Panc1 (cell line): ENCODE measurements around the gene RNF145. TPM values are rescaled to one million over a fixed set of nuclear protein-coding genes. Genes with fewer than 3 reads are reported as not detected.

Experiments
- ATAC-seq: fragments of 200-7000 bp; cut with Tn5 transposase; 2 replicates; pipeline ENCODE4 v1.9.1; 2020; ENCODE audit warnings: mild to moderate bottlenecking, moderate library complexity
- BruUV-seq: library from RNA; stranded (reverse); fragments of 400-500 nt; replicated peaks from 2 replicates; lab custom pipeline; 2021; lab: Mats Ljungman, UMichigan
- CTCF ChIA-PET: fragments of 300-600 bp; sonication (Branson Sonifier 250); formaldehyde crosslinking; loops from one replicate; lab custom pipeline; 2022; ENCODE audit warnings: antibody characterized with exemption; lab: Charles Lee
- POLR2A ChIA-PET: fragments of 300-600 bp; sonication (Branson Sonifier 250); formaldehyde crosslinking; loops from one replicate; lab custom pipeline; 2022; ENCODE audit warnings: antibody characterized with exemption; lab: Charles Lee
- DNase-seq: peaks from one replicate; pipeline ENCODE4 v3.0.0-alpha.2; 2010; ENCODE audit warnings: low read depth, low spot score
- H3K27ac ChIP-seq: 2 replicates; pipeline ENCODE4 v1.5.1; 2011; ENCODE audit warnings: mild to moderate bottlenecking, low read length, inconsistent platforms
- H3K27me3 ChIP-seq: fragments of 200-500 bp; sonication (Bioruptor generic); 2 replicates; pipeline ENCODE4 v1.6.0; 2014; ENCODE audit warnings: low read length, inconsistent platforms; ENCODE audit not compliant: control insufficient read depth, insufficient read depth
- H3K36me3 ChIP-seq: fragments of 200-500 bp; sonication (Bioruptor generic); 2 replicates; pipeline ENCODE4 v1.5.1; 2014; ENCODE audit warnings: inconsistent platforms, mild to moderate bottlenecking, low read length, moderate library complexity; ENCODE audit not compliant: control insufficient read depth, insufficient read depth
- H3K4me1 ChIP-seq: 2 replicates; pipeline ENCODE4 v1.5.1; 2011; ENCODE audit warnings: inconsistent platforms, mild to moderate bottlenecking, low read length, moderate library complexity; ENCODE audit not compliant: control insufficient read depth, insufficient read depth
- H3K4me3 ChIP-seq, 2 experiments: 2 replicates each; pipeline ENCODE4 v1.5.1; 2011 to 2012; ENCODE audit warnings: low read depth in 2 of 2, low read length in 2 of 2, mild to moderate bottlenecking in 2 of 2, inconsistent platforms in 1 of 2, moderate library complexity in 1 of 2
- H3K9me3 ChIP-seq: fragments of 200-500 bp; sonication (Bioruptor generic); 2 replicates; pipeline ENCODE4 v1.5.1; 2014; ENCODE audit warnings: low read depth, mild to moderate bottlenecking, inconsistent platforms, low read length, moderate library complexity; ENCODE audit not compliant: control insufficient read depth, insufficient read depth
- CTCF ChIP-seq: fragments of 450-650 bp; IDR thresholded peaks from 2 replicates; pipeline ENCODE4 v1.5.1; 2017; ENCODE audit warnings: mild to moderate bottlenecking
- POLR2AphosphoS5 ChIP-seq: IDR thresholded peaks from 2 replicates; pipeline ENCODE4 v1.6.1; 2012; ENCODE audit warnings: mild to moderate bottlenecking, low read depth, low read length, moderate library complexity
- REST ChIP-seq, 2 experiments: IDR thresholded peaks; 2 replicates each; pipeline ENCODE4 v1.6.1; 2011 to 2012; ENCODE audit warnings: low read depth in 2 of 2, control low read depth in 1 of 2, low read length in 1 of 2, mild to moderate bottlenecking in 1 of 2, moderate library complexity in 1 of 2; ENCODE audit not compliant: insufficient read depth in 1 of 2
- SIN3A ChIP-seq: IDR thresholded peaks from 2 replicates; pipeline ENCODE4 v1.6.1; 2012; ENCODE audit warnings: low read depth, mild to moderate bottlenecking, low read length, moderate library complexity, borderline replicate concordance; ENCODE audit not compliant: insufficient read depth
- TCF7L2 ChIP-seq: IDR thresholded peaks from 2 replicates; pipeline ENCODE4 v1.6.1; 2011; ENCODE audit warnings: mild to moderate bottlenecking, low read depth, low read length, inconsistent platforms
- in situ Hi-C: cut with HindIII; loops from 2 replicates; pipeline ENCODE4 v1.10.0; 2016; ENCODE audit warnings: low sequenced_read_pairs, low pct_unique_long_range_greater_than_20kb
- intact Hi-C: fragments of 100-400 bp; cut with micrococcal nuclease; formaldehyde crosslinking; loops from one replicate; pipeline ENCODE4 v1.10.0; 2022; ENCODE audit not compliant: unreplicated experiment
- total RNA-seq: library from RNA; stranded (reverse); gene quantifications from one replicate; pipeline ENCODE4 v1.2.1, GENCODE V29; 2021; ENCODE audit not compliant: unreplicated experiment

Gene RNF145
- total RNA-seq, 1 experiment from 2014 or later: 81.8 TPM

DNA sequence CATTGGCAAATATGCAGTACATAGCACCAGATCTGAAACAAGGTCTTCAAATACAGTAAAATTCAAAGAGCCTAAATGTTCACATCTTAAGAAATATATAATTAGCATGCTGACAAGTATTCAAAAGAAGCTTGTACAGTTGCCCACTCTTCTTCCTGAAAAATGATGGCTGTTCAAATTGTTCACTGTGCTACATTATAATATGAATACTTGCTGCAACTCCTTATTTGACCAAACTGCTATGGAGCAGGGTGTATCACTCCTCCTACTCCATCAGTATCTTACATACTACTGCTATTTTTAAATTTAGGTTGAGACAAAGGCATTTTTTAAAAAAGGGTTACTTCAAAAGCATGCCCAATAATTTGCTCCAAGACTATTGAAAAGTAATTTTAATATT is 39.3 kb downstream of the RNF145 start:
- H3K4me1 ChIP-seq: no peaks in the 10 kb centered on the region
- POLR2A ChIA-PET: no interaction called here

GRCh38 chr5:159166416-159166815 is 42.9 kb downstream of the RNF145 start:
- H3K27ac ChIP-seq: no peak overlapping the region
- H3K4me3 ChIP-seq: no peak overlapping the region
- ChIA-PET CTCF (no interaction called here), POLR2A (no interaction called here)
- intact Hi-C loops: no loop called here
- no peaks in the 10 kb centered on the region for H3K9me3 ChIP-seq
- DNase-seq (no peak), ATAC-seq (no peak)
- BruUV-seq: no TSS peak
- in situ Hi-C loops: no loop called here
- no peaks in the 10 kb centered on the region for H3K27me3 ChIP-seq
- H3K36me3 ChIP-seq: peaks cover 22% of the 10 kb centered on the region
- no peak for TF ChIP-seq SIN3A
- TF ChIP-seq CTCF: no peak
- no peak for TF ChIP-seq REST (IDR thresholded peaks at IDR 0.05; ENCODE audit: insufficient read depth in 1 of 2, low read depth in 2 of 2, low read length in 1 of 2)
- TF ChIP-seq TCF7L2: no peak
- no peaks in the 10 kb centered on the region for H3K4me1 ChIP-seq

More for the DNA sequence above, 39.3 kb downstream of the RNF145 start:
- intact Hi-C loops: no loop called here
- no TSS peak for BruUV-seq
- Histone ChIP-seq H3K9me3 (no peaks in the 10 kb centered on the region), H3K4me3 (no peak overlapping the region), H3K36me3 (peaks cover 26% of the 10 kb centered on the region), H3K27me3 (no peaks in the 10 kb centered on the region), H3K27ac (no peak overlapping the region)
- DNase-seq (no peak), ATAC-seq (no peak)
- in situ Hi-C loops: no loop called here
- CTCF ChIA-PET: no interaction called here
- TF ChIP-seq CTCF (no peak), REST (IDR thresholded peaks at IDR 0.05; ENCODE audit: insufficient read depth in 1 of 2, low read depth in 2 of 2, low read length in 1 of 2) (no peak), POLR2AphosphoS5 (no peak), TCF7L2 (no peak), SIN3A (no peak)
